Activated B cell treated with CpG ODN at 0.5 μM for 24 hours (primary cell): Measurements from ENCODE around the gene P2RX6. TPM values are rescaled to one million over a fixed set of nuclear protein-coding genes. Genes with fewer than 3 reads are reported as not detected.

ENCODE experiments used
- ATAC-seq: fragments of 200-7000 bp; cut with Tn5 transposase; one replicate; pipeline ENCODE4 v1.10.0; 2021; ENCODE audit warnings: low read depth, mild to moderate bottlenecking, moderate library complexity
- CTCF ChIA-PET: fragments of 350-600 bp; sonication (Branson Sonifier 250); formaldehyde crosslinking; loops from one replicate; lab custom pipeline; 2021; ENCODE audit warnings: antibody characterized with exemption; lab: Charles Lee
- POLR2A ChIA-PET: fragments of 350-600 bp; sonication (Branson Sonifier 250); formaldehyde crosslinking; loops from one replicate; lab custom pipeline; 2021; ENCODE audit warnings: antibody characterized with exemption; lab: Charles Lee
- DNase-seq: peaks from one replicate; pipeline ENCODE4 v3.0.0; 2022
- H3K27ac Mint-ChIP-seq: one replicate; pipeline ENCODE4 v1.8.0; 2020; ENCODE audit warnings: mixed read lengths
- H3K27me3 Mint-ChIP-seq: one replicate; pipeline ENCODE4 v1.8.0; 2021; ENCODE audit warnings: mixed read lengths
- H3K36me3 Mint-ChIP-seq: one replicate; pipeline ENCODE4 v1.8.0; 2021; ENCODE audit warnings: low read depth, mixed read lengths
- H3K4me1 Mint-ChIP-seq: one replicate; pipeline ENCODE4 v1.8.0; 2021; ENCODE audit warnings: mixed read lengths
- H3K4me3 Mint-ChIP-seq: one replicate; pipeline ENCODE4 v1.8.0; 2020; ENCODE audit warnings: mild to moderate bottlenecking, mixed read lengths
- H3K9me3 Mint-ChIP-seq: one replicate; pipeline ENCODE4 v1.8.0; 2020; ENCODE audit warnings: mixed read lengths
- CTCF ChIP-seq: fragments of 200-600 bp; IDR thresholded peaks from one replicate; pipeline ENCODE4 v1.8.0; 2022; ENCODE audit warnings: antibody characterized with exemption, mild to moderate bottlenecking
- intact Hi-C: fragments of 100-400 bp; cut with micrococcal nuclease; formaldehyde crosslinking; loops from one replicate; pipeline ENCODE4 v1.15.1; 2024
- total RNA-seq: library from RNA; stranded (reverse); gene quantifications from 2 replicates; pipeline ENCODE4 v1.2.3, GENCODE V29; 2022

The P2RX6 gene
- total RNA-seq, 1 donor from 2014 or later: 0.67 TPM

GRCh38 chr22:20983081-20983771 is 31.7 kb upstream of the P2RX6 start:
- peak overlapping the region; percentile 93 for H3K4me3 Mint-ChIP-seq
- H3K27ac Mint-ChIP-seq: peak overlapping the region; percentile 88
- DNase-seq (no peak), ATAC-seq (no peak)
- peaks cover 31% of the 10 kb centered on the region for H3K4me1 Mint-ChIP-seq
- no peak for TF ChIP-seq CTCF
- intact Hi-C loops: no loop called here
- CTCF ChIA-PET: interaction anchor here (1.3 kb wide), 1 partner anchor 646 kb away, joined by 3 read pairs; no protein-coding TSS in a partner anchor
- peaks cover 2% of the 10 kb centered on the region for H3K9me3 Mint-ChIP-seq
- peaks cover 33% of the 10 kb centered on the region for H3K36me3 Mint-ChIP-seq
- no peaks in the 10 kb centered on the region for H3K27me3 Mint-ChIP-seq
- POLR2A ChIA-PET: interaction anchor here (3.1 kb wide), 1 partner anchor 18 kb away, joined by 90 read pairs; the partner anchor contains the start of gene THAP7

GRCh38 chr22:20985720-20986119 is 29.2 kb upstream of the P2RX6 start:
- peaks cover 23% of the 10 kb centered on the region for H3K4me1 Mint-ChIP-seq
- ATAC-seq: no peak
- H3K4me3 Mint-ChIP-seq: no peak overlapping the region
- no peaks in the 10 kb centered on the region for H3K27me3 Mint-ChIP-seq
- no peaks in the 10 kb centered on the region for H3K9me3 Mint-ChIP-seq
- intact Hi-C loops: no loop called here
- no peak for DNase-seq
- H3K36me3 Mint-ChIP-seq: peaks cover 38% of the 10 kb centered on the region
- TF ChIP-seq CTCF: no peak
- ChIA-PET POLR2A (no interaction called here), CTCF (no interaction called here)
- H3K27ac Mint-ChIP-seq: no peak overlapping the region

GRCh38 chr22:20986365-20986764 is 28.6 kb upstream of the P2RX6 start:
- ChIA-PET CTCF (no interaction called here), POLR2A (no interaction called here)
- Mint-ChIP-seq H3K4me1 (peaks cover 18% of the 10 kb centered on the region), H3K27me3 (no peaks in the 10 kb centered on the region), H3K9me3 (no peaks in the 10 kb centered on the region), H3K4me3 (no peak overlapping the region), H3K36me3 (peaks cover 43% of the 10 kb centered on the region), H3K27ac (no peak overlapping the region)
- ATAC-seq (no peak), DNase-seq (no peak)
- peak; percentile 32 for TF ChIP-seq CTCF
- intact Hi-C loops: no loop called here

- ATAC-seq: no peak
- Mint-ChIP-seq H3K4me3 (no peak overlapping the region), H3K27ac (no peak overlapping the region), H3K36me3 (peaks cover 49% of the 10 kb centered on the region), H3K27me3 (no peaks in the 10 kb centered on the region), H3K4me1 (peaks cover 15% of the 10 kb centered on the region), H3K9me3 (no peaks in the 10 kb centered on the region)
- POLR2A ChIA-PET: no interaction called here
- intact Hi-C loops: no loop called here
- TF ChIP-seq CTCF: no peak
- no peak for DNase-seq
- CTCF ChIA-PET: no interaction called here
Observed at GRCh38 chr22:20987375-20987774, 27.6 kb upstream of the P2RX6 start.

- no peak for ATAC-seq
- CTCF ChIA-PET: no interaction called here
- Mint-ChIP-seq H3K9me3 (no peaks in the 10 kb centered on the region), H3K4me1 (peaks cover 3% of the 10 kb centered on the region), H3K27ac (no peak overlapping the region), H3K27me3 (no peaks in the 10 kb centered on the region), H3K4me3 (no peak overlapping the region), H3K36me3 (peaks cover 54% of the 10 kb centered on the region)
- POLR2A ChIA-PET: no interaction called here
- intact Hi-C loops: no loop called here
- no peak for TF ChIP-seq CTCF
- DNase-seq: no peak
Observed at GRCh38 chr22:20988573-20989322, 26.2 kb upstream of the P2RX6 start.
